Mucosa of descending colon (tissue), 3 donors: ENCODE measurements around the gene MAST1. TPM values are rescaled to one million over a fixed set of nuclear protein-coding genes. Genes with fewer than 3 reads are reported as not detected.

Experiments
- ATAC-seq: fragments of 200-7000 bp; cut with Tn5 transposase; one replicate; pipeline ENCODE4 v1.9.1; 2020; ENCODE audit warnings: mild to moderate bottlenecking, moderate library complexity
- DNase-seq, 3 donors: peaks; one replicate each; pipeline ENCODE4 v3.0.0-alpha.2; 2020
- H3K36me3 ChIP-seq: fragments of 200-600 bp; one replicate; pipeline ENCODE4 v1.8.0; 2021; ENCODE audit warnings: low read depth, mild to moderate bottlenecking
- H3K4me1 ChIP-seq: fragments of 200-600 bp; one replicate; pipeline ENCODE4 v1.8.0; 2021; ENCODE audit warnings: low read depth, mild to moderate bottlenecking
- H3K4me3 ChIP-seq: fragments of 200-600 bp; one replicate; pipeline ENCODE4 v1.8.0; 2021; ENCODE audit warnings: mild to moderate bottlenecking
- H3K9me3 ChIP-seq: fragments of 200-600 bp; one replicate; pipeline ENCODE4 v1.8.0; 2021; ENCODE audit warnings: mild to moderate bottlenecking
- CTCF ChIP-seq: fragments of 200-600 bp; IDR thresholded peaks from one replicate; pipeline ENCODE4 v1.8.0; 2022; ENCODE audit warnings: antibody characterized with exemption, mild to moderate bottlenecking
- intact Hi-C, 2 donors: fragments of 100-400 bp; cut with DNase I in 1 of 2; cut with micrococcal nuclease in 1 of 2; formaldehyde crosslinking; loops; one replicate each; pipeline versions ENCODE4 v1.11.0 to v1.11.1; 2022; cut with DNase I, micrococcal nuclease
- total RNA-seq, 3 donors: library from RNA; stranded (reverse); fragmentation: NEBNext Ultra II Directional in 2 of 3; extraction: Animal tissue kit (Norgen Biotek cat#: 25700) in 2 of 3; gene quantifications; one replicate each; pipeline versions ENCODE4 v1.2.1 to v1.2.4, GENCODE V29; 2021 to 2023
- donor health status: DM: no; HTN: no; CAD: no; lungs with moderate emphysema.
- donor health status: DM: no; HTN: no; CAD: no.
- donor health status: DM: no; HTN: yes; CAD: no.

The MAST1 gene
- total RNA-seq, 3 donors from 2014 or later, result 0.69 to 4.1 (median 1.2) TPM

- ATAC-seq (no peak), DNase-seq (no peak)
- H3K4me1 ChIP-seq, result peaks cover 6% of the 10 kb centered on the region
- H3K36me3 ChIP-seq, result no peaks in the 10 kb centered on the region
- intact Hi-C loops, result no loop called here
- H3K4me3 ChIP-seq, result no peak overlapping the region
- no peak for TF ChIP-seq CTCF
- no peaks in the 10 kb centered on the region for H3K9me3 ChIP-seq
These were observed 27.6 kb downstream of the MAST1 start for GRCh38 chr19:12865746-12866415.

- intact Hi-C loops, result no loop called here
- H3K9me3 ChIP-seq, result no peaks in the 10 kb centered on the region
- no peaks in the 10 kb centered on the region for H3K36me3 ChIP-seq
- H3K4me1 ChIP-seq, result peaks cover 6% of the 10 kb centered on the region
- no peak overlapping the region for H3K4me3 ChIP-seq
- ATAC-seq (peak; percentile 52), DNase-seq (peak in 1 of 3 donors; percentile 58)
- no peak for TF ChIP-seq CTCF
These were observed 28.3 kb downstream of the MAST1 start for GRCh38 chr19:12866416-12867119.

- Histone ChIP-seq H3K36me3 (no peaks in the 10 kb centered on the region), H3K9me3 (no peaks in the 10 kb centered on the region), H3K4me1 (peaks cover 6% of the 10 kb centered on the region), H3K4me3 (no peak overlapping the region)
- TF ChIP-seq CTCF, result no peak
- ATAC-seq (peak; percentile 86), DNase-seq (peak; percentile 77 to 83 (median 80))
- intact Hi-C loops, result no loop called here
These were observed 29.1 kb downstream of the MAST1 start for GRCh38 chr19:12867120-12868099.

GRCh38 chr19:12868540-12869112 lies 30.3 kb downstream of the MAST1 start:
- H3K4me1 ChIP-seq, result peaks cover 6% of the 10 kb centered on the region
- no peak for TF ChIP-seq CTCF
- no peak overlapping the region for H3K4me3 ChIP-seq
- intact Hi-C loops, result no loop called here
- H3K36me3 ChIP-seq, result no peaks in the 10 kb centered on the region
- H3K9me3 ChIP-seq, result no peaks in the 10 kb centered on the region
- DNase-seq, result peak in 1 of 3 donors; percentile 42
- no peak for ATAC-seq

- ATAC-seq (no peak), DNase-seq (no peak)
- peaks cover 6% of the 10 kb centered on the region for H3K4me1 ChIP-seq
- H3K4me3 ChIP-seq, result no peak overlapping the region
- no peaks in the 10 kb centered on the region for H3K9me3 ChIP-seq
- no peaks in the 10 kb centered on the region for H3K36me3 ChIP-seq
- TF ChIP-seq CTCF, result no peak
- intact Hi-C loops, result no loop called here
These were observed 33.4 kb downstream of the MAST1 start for GRCh38 chr19:12871681-12872080.
